GM18909 (cell line): ENCODE measurements around the gene KLHDC7B.
A peak's percentile ranks its signal among the peaks of the same experiment; 100 is the strongest.
"Not testable (repeated sequence)": the region's sequence is repeated elsewhere in the genome, so short reads cannot be mapped to it uniquely, and the experiment has no call there.

ENCODE experiments used
- ATAC-seq: cut with Tn5 transposase; IDR thresholded peaks from one replicate; pipeline ENCODE4 v1.9.1; 2021; ENCODE audit warnings: mild to moderate bottlenecking; ENCODE audit not compliant: unreplicated experiment, poor library complexity

The KLHDC7B gene

DNA sequence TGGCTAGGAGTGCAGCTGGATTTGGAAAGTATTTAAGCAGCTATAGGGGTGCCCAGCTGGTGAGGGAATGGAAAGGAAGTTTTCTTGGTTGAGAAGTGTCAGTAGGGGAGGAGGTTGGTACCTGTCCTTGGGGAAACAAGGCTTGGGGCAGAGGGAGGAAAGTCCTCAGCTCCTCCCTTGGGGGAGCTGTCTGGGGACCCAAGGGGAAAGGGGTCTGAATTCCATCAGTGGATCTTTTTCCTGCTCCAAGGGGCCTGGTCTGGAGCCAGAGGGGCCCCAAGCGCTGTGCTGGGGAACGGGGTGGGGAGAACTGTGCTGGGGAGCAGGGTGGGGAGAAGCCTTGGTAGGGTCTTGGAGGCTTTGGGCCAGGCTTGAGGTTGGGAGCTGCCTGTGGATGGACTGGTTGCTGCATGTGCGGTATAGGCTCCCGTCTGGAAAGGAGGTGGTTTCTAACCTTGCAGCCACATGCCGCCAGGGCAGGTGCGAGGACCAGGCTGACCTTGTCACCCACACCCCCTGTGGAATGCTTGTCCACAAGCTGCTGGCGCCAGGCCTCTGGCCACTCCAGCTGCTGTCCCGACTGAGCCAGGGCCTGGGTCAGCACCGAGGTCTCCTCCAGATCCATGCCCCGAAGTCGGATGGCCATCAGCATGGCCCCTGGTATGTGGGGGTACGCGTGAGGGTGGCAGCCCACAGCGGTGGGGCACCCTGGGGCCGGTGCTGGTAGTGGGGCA is 16.9 kb upstream of the KLHDC7B start:
- no peak for ATAC-seq

DNA sequence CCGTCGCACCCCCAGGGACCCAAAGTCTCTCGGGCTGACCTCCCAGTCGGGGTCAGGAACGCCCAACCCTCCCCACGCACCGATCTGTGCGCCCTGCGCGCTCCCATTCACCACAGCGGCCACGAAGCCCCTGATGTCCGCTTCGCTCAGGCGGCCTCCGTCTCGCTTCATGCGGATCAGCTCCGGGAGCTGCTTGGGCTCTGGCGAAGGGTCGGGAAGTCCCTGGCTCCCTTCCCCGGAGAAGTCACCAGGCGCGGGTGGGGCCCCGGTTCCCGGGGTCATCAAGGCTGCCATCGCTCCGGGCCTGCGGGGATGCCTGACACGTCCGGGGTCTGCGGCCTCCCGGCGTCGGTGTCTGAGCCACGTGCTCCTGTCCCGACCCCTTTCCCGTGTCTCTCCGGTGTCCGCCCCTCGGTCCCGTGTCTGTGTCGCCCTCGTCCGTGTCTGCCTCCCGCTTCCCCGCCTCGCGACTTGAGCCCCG is 16.2 kb upstream of the KLHDC7B start:
- no peak for ATAC-seq

DNA sequence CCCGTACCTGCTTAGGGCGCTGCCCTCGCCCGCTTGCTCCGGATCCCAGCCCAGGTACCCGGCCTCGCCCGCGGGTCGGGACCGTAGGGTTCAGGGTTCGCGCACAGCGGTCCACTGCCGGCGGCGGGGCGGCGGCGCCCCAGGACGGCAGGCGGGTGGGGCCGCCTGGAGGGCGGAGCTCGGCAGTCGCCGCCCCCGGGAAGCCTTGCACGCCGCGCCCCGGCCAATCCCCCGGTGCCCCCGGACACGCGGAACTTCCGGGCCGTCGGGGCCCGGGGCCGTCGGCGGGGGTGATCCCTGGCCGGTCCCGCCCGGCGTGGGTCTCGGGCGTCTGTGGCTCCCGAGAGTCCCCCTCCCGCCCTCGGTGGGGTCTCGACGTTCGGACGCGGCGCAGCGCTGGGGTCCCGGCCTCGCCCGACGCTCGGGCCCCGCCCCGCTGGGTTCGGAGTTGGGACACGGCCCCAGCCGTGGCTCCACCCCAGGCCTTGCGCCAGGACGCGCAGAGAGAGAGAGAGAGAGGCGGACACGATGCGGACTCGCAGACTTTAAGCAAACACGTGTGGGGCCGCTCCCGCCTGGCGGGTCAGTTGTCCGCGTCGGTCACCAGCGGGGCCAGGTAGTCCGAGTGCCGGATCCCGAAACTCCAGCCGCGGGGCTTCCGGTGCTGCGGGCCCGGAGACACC is 15.7 kb upstream of the KLHDC7B start, which contains the start of gene TYMP:
TSS of gene TYMP (minus strand) at position 116 of the 683 bp plus-strand sequence. CDS start 303 bp downstream, outside the sequence.
- peak; percentile 17 for ATAC-seq

DNA sequence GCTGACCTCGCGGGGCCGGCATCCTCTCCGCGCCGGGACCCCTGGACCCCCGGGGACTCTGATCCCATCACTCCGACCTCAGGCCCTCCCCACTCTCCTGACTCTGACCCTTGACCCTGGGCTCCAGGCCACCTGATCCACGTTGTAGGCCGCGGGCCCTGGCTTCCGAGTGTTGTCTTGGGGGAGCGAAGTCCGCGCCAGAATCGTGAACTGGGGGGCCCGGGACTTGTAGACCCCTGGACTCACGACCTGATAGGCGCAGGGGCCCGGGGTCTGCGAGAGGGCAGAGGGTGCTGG is 15.2 kb upstream of the KLHDC7B start:
- peak; percentile 1 for ATAC-seq

DNA sequence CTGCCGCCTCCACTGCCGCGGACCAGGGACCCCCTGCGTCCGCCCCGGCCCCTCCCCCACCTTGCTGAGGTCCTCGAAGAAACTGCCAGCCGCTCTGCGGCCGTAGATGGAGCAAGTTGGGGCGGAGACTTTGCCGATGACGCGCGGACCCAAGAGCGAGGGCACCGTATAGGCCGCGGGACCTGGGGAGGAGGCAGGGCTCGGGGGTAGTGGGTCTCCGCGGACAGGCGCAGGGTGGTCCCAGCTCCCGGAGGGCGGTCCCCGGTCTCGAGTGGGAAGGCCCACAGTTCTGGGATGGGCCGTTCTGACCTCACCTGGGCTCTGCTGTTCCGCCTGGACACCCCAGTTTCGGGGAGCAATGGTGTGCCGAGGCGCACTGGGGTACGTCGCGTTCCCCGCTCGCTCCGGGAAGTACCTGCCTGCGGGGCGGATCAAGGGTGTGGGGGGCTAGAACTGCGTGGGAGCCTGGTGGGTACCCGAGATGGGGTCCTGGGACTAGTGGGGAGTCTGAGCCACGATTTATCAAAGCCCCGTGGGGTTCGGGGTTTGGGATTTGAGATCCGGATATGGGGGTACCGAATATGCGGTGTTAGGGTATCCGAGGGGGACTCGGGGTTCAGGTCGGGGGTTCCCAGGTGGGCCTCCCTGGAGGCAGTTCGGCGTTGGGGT is 14.7 kb upstream of the KLHDC7B start:
- peak; percentile 28 for ATAC-seq

DNA sequence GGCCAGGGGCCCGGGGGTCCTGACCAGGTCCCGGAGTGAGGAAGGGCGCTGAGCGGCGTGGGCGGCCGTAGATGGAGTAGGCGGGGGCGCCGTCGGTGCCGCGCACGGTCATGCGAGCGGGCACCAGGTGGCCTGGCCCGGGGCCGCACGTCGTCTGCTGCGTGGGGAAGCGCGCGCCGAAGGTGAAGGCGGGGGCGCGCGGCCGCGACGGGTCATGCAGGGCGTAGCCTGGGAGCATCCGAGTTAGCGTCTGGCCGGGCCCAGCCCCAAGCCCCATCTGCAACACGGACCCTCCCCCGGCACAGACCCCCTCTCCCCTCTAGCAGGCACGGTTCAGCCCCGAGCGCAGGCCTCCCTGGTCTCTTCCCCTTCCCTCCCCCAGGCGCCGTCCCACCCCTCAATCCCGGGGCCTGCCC is 14.1 kb upstream of the KLHDC7B start:
- no peak for ATAC-seq

DNA sequence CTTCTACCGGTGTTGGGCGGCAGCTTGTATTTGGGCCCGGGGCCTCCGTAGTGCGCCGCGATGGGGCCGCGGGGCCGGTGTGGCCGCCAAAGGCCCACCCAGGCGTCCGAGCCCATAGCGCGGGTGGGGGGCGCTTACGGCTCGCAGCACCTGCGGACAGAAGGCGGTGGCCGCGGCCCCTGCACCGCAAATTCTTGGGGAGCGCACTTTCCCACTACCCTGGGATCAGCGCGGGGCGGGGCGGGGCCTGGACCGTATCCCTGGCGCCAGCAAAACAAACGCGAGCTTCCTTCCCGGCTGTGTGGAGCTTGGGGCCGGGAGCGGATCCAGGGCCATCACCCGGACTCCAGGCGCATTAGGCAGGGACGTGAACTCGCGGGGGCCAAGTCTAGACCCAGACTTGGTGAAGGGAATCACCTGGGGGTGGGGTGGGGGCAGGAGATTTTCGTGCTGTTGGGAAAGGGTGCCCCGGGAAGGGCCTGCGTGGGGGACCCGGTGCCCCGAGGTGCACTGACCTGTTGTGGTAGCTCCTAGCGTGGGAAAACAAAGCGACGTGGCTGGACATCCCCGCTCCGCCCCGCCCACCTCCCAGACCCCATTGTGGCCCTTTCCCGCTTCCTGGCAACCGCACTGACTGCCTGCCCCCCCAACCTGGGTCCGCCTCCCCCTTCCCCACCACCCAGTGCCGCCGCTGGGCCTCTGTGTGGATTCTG is 13.6 kb upstream of the KLHDC7B start:
- ATAC-seq = no peak

DNA sequence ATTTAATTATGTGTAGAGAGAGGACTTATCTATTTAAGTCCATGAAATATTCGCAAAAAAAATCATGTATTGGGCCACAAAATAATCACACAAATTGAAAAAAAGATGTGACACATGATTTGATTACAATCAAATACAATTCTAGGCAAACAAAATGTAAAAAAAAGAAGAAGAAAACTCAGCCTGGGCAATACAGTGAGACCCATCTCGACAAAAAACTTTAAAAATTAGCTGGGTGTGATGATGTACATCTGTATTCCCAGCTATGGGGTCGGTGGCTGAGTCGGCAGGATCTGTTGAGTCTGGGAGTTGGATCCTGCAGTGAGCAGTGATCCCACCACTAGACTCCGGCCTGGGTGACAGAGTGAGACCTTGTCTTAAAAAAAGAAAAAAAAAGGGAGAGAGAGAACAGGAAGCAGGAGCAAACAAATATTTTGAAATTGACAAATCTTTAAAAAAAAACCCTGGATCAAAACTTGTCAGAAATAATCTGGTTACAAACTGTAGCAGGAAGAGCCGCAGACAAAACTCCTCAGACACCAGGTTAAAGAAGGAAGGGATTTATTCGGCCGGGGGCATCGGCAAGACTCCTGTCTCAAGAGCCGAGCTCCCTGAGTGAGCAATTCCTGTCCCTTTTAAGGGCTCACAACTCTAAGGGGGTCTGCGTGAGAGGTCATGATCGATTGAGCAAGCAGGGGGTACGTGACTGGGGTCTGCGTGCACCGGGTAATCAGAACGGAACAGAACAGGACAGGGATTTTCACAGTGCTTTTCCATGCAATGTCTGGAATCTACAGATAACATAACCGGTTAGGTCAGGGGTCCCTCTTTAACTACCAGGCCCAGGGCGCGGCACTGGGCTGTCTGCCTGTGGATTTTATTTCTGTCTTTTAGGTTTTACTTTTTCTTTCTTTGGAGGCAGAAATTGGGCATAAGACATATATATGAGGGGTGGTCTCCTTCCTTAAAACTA is 12.6 kb upstream of the KLHDC7B start:
- no peak for ATAC-seq

DNA sequence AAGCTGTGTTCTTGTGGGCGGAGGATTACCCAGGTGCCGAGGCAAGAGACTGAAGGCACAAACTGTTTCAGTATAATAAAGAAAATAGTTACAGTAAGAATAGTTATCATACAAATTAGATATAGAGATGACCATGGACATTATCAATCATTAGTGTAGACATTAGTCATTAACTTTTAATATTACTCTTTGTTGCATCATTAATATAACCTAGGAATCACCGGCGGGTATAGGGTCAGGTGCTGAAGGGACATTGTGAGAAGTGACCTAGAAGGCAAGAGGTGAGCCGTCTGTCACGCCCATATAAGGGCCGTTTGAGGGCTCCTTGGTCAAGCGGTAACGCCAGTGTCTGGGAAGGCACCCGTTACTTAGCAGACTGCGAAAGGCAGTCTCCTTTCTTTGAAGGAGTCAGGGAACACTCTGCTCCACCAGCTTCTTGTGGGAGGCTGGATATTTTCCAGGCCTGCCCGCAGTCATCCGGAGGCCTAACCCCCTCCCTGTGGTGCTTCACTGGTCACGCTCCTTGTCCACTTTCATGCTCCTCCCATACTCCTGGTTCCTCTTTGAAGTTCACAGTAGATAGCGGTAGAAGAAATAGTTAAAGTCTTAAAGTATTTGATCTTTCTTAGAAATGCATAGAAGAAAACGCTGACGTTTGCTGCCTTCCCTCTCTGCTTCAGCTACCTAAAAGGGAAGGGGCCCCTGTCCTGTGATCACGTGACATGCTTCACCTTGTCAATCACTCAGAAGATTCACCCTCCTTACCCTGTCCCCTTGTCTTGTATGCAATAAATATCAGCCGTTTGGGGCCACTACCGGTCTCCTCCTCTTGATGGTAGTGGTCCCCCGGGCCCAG is 11.6 kb upstream of the KLHDC7B start:
- not testable (repeated sequence) for ATAC-seq

DNA sequence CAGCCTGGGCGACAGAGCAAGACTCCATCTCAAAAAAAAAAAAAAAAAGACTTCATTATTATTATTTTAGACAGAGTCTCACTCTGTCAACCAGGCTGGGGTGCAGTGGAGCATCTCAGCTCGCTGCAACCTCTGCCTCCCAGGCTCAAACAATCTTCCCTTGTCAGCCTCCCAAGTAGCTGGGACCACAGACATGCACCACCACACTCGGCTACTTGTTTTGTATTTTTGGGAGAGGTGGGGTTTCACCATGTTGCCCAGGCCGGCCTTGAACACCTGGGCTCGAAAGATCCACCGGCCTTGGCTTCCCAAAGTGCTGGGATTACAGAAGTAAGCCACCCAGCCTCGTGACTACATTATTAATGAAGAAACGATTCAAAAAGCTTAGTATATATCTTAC is 10.6 kb upstream of the KLHDC7B start:
- no peak for ATAC-seq

DNA sequence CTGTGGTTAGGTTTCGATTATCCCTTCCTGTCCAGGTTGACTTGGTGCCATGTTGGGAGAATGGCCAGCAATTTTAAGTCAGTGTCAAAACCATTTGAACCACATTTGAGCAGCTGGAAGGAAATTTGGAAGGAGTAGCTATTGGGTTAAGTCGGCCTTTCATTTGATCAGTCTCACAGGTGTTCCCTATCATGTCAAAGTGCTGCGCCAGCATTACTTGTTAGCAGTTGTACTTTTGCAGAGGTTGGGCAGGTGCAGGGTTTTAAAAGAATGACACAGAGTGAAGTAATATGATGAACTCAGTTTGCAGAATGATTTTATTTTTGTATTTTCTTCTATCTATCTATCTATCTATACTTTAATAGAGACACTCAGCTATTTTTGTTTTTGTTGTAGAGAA is 9.5 kb upstream of the KLHDC7B start:
- ATAC-seq = no peak

DNA sequence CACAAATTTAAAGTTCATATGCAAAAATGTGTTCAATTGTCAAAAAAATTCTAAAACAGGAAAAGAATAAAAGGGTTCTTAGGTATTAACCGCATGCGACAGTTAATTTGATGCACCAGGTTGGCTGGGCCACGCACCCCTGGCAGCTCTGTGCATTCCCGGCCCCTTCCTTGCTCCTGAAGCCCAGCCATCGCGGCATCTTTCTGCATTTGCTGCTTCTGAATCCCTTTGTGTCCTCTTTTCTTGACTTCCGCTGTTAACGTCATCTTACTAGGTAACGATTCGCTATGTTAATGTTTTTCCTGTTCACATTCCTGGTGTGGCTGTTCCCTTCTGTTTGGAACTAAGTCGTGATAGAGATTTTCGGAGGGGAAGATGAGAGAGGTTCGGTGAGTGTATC is 7.9 kb upstream of the KLHDC7B start:
- ATAC-seq = no peak

DNA sequence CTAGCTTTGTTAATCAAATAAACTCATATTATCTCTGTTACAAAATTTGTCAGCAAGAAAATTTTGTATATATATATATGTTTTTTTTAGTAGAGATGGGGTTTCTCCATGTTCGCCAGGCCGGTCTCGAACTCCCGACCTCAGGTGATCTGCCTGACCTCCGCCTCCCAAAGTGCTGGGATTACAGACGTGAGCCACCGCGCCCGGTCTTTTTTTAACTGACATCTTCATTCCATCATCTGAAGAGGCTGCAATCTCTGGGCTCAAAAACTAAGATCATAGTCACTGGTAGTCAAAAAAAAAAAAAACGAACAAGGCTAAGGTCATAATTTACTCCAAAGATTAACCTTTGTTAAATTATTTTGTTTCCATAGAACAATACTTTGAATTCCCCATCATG is 5.3 kb upstream of the KLHDC7B start:
- ATAC-seq = no peak

DNA sequence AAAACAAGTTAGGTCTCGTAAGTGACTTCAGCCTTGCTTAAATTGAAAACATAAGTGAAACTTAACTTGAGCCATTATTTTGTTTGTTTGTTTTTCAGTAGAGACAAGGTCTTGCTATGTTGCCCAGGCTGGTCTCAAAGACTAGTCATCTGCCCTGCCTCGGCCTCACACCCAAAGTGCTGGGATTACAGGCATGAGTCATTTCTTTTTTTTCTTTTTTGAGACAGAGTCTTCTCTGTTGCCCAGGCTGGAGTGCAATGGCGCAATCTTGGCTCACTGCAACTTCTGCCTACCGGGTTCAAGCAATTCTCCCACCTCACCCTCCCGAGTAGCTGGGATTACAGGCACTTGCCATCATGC is 4.1 kb upstream of the KLHDC7B start:
- ATAC-seq = not testable (repeated sequence)

DNA sequence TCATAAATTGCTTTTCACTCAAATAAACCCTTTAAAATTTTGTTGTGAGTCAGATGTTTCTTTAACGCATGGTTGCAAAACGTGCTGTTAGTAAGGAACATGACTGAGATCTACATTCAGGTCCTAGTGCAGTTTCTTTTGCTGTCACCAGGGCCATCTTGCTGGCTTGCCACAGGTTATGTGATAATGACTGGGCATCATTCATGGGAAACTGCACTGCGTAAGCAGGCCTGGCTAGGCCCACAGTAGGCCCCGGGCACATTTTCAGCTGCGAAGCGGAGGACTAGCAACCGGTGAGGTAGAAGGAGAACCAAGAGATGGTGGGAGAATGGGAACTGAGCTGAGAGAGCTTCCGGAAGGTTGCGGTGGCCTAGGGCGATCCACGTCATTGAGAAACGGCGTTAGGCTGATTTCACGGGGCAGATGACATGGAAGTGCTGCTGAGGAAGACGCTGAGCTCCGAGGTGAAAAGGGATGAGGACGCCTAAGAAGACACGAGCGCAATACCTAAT is 3.2 kb upstream of the KLHDC7B start:
- ATAC-seq = no peak

DNA sequence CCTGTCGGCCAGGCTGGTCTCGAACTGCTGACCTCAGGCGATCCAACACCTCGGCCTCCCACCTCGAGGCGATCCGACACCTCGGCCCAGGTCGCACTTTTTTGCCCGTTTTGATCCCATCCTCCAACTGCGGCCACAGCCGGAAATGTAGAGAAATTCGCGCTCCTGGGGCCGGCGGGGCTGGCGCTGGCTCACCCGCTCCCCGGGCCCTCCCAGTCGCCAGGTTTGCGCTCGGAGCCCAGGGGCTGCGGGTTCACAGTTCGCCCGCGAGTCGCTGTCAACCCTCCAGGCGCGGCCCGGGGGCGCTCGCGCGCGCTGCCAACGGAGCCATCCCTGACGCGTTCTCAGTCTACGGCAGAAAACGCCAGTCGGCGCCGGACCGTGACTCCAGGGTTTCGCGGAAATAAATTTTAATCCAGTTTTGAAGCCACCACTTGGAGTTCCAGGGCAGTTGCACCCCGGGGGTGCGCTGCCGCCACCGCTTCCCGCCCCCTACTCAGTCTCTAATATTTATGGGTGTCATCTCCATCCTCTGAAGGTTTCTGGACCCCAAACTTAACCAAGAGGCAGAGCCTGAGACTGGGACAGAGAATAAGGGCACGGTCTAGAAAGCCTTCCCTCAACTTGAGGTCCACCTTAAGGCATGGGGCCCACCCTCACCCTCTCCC is 1.5 kb upstream of the KLHDC7B start:
- no peak for ATAC-seq

DNA sequence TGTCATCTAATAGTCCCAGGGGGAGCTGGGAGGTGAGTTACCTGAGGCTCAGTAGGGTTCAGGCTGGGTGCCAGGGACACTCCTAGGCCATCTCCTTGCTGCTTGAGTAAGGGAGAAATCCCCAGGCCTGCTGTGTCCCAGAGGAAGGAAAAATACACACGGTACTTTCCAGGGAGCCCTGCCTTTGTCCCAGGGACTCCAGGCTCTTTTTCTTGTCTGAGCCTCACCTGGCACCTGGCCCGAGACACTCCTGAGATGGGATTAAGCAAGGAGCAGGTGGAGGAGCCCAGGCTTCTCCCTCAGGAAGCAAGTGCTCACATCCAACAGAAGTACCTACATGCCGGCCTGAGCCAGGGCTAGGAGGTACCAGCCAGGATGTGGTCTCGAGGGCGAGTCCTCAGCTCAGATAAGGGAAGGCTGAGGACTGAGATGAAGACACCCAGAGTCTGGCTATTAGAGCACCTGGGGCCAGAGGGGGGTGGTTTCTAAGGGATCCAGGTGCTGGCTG is 899 bp upstream of the KLHDC7B start:
- ATAC-seq = no peak
